MM.1S (cell line): ENCODE data around the gene SALL4.
"Not testable (repeated sequence)": the region's sequence is repeated elsewhere in the genome, so short reads cannot be mapped to it uniquely, and the experiment has no call there.

Experiments used
- DNase-seq: peaks from one replicate; pipeline ENCODE4 v3.0.0-alpha.2; 2015
- H2AFZ ChIP-seq: fragments of 300-600 bp; sonication (generic); 2 replicates; pipeline ENCODE4 v1.6.0; 2016; ENCODE audit warnings: antibody characterized with exemption, low read length
- H3F3A ChIP-seq: fragments of 300-600 bp; sonication (generic); 2 replicates; pipeline ENCODE4 v1.6.1; 2016; ENCODE audit warnings: mild to moderate bottlenecking, antibody characterized with exemption, low read length, moderate library complexity, mixed read lengths; ENCODE audit not compliant: insufficient read depth
- H3K27ac ChIP-seq: fragments of 300-600 bp; sonication (generic); 2 replicates; pipeline ENCODE4 v1.5.1; 2016; ENCODE audit warnings: mild to moderate bottlenecking, low read length
- H3K27me3 ChIP-seq: fragments of 300-600 bp; sonication (generic); replicated peaks from 2 replicates; pipeline ENCODE4 v1.6.0; 2016; ENCODE audit warnings: low read length; ENCODE audit not compliant: insufficient read depth
- H3K36me3 ChIP-seq: fragments of 300-600 bp; sonication (generic); replicated peaks from 2 replicates; pipeline ENCODE4 v1.6.1; 2016; ENCODE audit warnings: mild to moderate bottlenecking, low read length, mixed read lengths; ENCODE audit not compliant: insufficient read depth
- H3K4me1 ChIP-seq: fragments of 300-600 bp; sonication (generic); 2 replicates; pipeline ENCODE4 v1.6.1; 2016; ENCODE audit warnings: low read length, mixed read lengths
- H3K4me2 ChIP-seq: fragments of 300-600 bp; sonication (generic); 2 replicates; pipeline ENCODE4 v1.6.0; 2016; ENCODE audit warnings: low read depth, low read length
- H3K4me3 ChIP-seq: fragments of 300-600 bp; sonication (generic); 2 replicates; pipeline ENCODE4 v1.5.1; 2016; ENCODE audit warnings: low read length, mixed read lengths
- H3K79me2 ChIP-seq: fragments of 300-600 bp; sonication (generic); 2 replicates; pipeline ENCODE4 v1.6.1; 2016; ENCODE audit warnings: mixed run types, low read length, mixed read lengths
- H3K9ac ChIP-seq: fragments of 300-600 bp; sonication (generic); 2 replicates; pipeline ENCODE4 v1.6.1; 2016; ENCODE audit warnings: low read length, mixed read lengths
- H3K9me2 ChIP-seq: fragments of 300-600 bp; sonication (generic); replicated peaks from 2 replicates; pipeline ENCODE4 v1.6.1; 2016; ENCODE audit warnings: mild to moderate bottlenecking, low read length, mixed read lengths; ENCODE audit not compliant: insufficient read depth
- H3K9me3 ChIP-seq: fragments of 300-600 bp; sonication (generic); replicated peaks from 2 replicates; pipeline ENCODE4 v1.6.1; 2016; ENCODE audit warnings: mild to moderate bottlenecking, low read length, mixed read lengths; ENCODE audit not compliant: insufficient read depth
- H4K20me1 ChIP-seq: fragments of 300-600 bp; sonication (generic); 2 replicates; pipeline ENCODE4 v1.6.1; 2016; ENCODE audit warnings: mild to moderate bottlenecking, low read length, moderate library complexity, mixed read lengths; ENCODE audit not compliant: insufficient read depth
- EZH2 ChIP-seq: fragments of 300-600 bp; sonication (generic); optimal IDR thresholded peaks from 2 replicates; pipeline ENCODE3; 2017; ENCODE audit warnings: low read depth, mild to moderate bottlenecking, antibody characterized with exemption, low read length, mixed read lengths
- EZH2phosphoT487 ChIP-seq: fragments of 300-600 bp; sonication (generic); IDR thresholded peaks from 2 replicates; pipeline ENCODE4 v1.6.1; 2018; ENCODE audit warnings: antibody characterized with exemption, low read length
- TF ChIP-seq, protein P1 (sequence below): fragments of 300-600 bp; sonication (generic); IDR thresholded peaks from 2 replicates; pipeline ENCODE4 v1.5.1; 2016; ENCODE audit warnings: antibody characterized with exemption, low read length, mixed read lengths

The SALL4 gene

DNA sequence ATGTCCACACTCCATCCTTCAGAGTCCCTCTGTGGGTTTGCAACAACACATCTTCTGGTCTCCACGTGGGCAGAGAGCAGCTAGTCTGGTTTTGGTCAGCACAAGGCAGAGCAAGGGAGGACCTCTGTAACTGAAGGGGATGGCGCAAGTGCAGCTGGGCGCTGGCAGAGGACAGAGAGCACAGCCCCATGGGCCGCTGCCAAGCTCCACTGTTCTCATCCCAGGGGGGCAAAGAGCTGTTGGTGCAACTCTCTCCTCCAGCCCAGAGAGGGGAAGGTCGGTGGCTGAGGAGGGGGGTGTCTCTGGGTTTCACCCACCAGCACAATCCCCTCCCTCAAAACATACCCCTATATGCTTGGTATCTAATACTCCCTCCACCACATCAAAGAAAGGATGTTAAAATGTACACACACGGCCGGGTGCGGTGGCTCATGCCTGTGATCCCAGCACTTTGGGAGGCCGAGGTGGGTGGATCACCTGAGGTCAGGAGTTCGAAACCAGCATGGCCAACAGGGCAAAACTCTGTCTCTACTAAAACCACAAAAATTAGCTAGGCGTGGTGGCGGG lies 43.3 kb downstream of the SALL4 start:
- Histone ChIP-seq H3K27me3 (no peaks in the 10 kb centered on the region), H3K4me3 (no peak overlapping the region), H4K20me1 (no peaks in the 10 kb centered on the region), H3K27ac (no peak overlapping the region), H3K4me2 (no peak overlapping the region), H3K9me3 (no peaks in the 10 kb centered on the region), H2AFZ (no peak overlapping the region), H3K4me1 (peaks cover 9% of the 10 kb centered on the region), H3K79me2 (no peaks in the 10 kb centered on the region), H3K36me3 (no peaks in the 10 kb centered on the region), H3K9ac (no peak overlapping the region), H3F3A (peaks cover 5% of the 10 kb centered on the region; the same call in 1 of the 2 replicates), H3K9me2 (no peaks in the 10 kb centered on the region)
- no peak for DNase-seq
- no peak for TF ChIP-seq EZH2
- TF ChIP-seq, protein P1, sequence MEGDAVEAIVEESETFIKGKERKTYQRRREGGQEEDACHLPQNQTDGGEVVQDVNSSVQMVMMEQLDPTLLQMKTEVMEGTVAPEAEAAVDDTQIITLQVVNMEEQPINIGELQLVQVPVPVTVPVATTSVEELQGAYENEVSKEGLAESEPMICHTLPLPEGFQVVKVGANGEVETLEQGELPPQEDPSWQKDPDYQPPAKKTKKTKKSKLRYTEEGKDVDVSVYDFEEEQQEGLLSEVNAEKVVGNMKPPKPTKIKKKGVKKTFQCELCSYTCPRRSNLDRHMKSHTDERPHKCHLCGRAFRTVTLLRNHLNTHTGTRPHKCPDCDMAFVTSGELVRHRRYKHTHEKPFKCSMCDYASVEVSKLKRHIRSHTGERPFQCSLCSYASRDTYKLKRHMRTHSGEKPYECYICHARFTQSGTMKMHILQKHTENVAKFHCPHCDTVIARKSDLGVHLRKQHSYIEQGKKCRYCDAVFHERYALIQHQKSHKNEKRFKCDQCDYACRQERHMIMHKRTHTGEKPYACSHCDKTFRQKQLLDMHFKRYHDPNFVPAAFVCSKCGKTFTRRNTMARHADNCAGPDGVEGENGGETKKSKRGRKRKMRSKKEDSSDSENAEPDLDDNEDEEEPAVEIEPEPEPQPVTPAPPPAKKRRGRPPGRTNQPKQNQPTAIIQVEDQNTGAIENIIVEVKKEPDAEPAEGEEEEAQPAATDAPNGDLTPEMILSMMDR: no peak
- no peak for TF ChIP-seq EZH2phosphoT487

DNA sequence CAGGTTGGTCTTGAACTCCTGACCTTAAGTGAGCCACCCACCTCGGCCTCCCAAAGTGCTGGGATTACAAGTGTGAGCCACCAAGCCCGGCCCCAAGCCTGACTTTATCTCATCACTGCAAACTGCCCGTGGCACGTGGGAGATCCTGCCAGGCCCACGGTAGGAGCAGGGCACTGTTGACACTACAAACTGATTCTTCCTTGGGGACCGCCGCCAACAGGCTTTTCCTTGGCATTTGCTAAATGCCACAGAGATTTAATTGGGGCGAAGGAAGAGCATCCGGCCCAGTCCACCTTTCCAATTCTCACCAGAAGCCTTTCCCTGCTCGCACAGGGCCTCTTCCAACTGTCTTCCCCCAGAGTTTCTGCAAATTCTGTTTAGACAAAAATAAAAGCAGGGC lies 45.1 kb downstream of the SALL4 start:
- H3K9me2 ChIP-seq: no peaks in the 10 kb centered on the region
- H4K20me1 ChIP-seq: no peaks in the 10 kb centered on the region
- peaks cover 5% of the 10 kb centered on the region; the same call in 1 of the 2 replicates for H3F3A ChIP-seq
- H3K79me2 ChIP-seq: no peaks in the 10 kb centered on the region
- no peak overlapping the region; the same call in 1 of the 2 replicates for H2AFZ ChIP-seq
- no peaks in the 10 kb centered on the region for H3K9me3 ChIP-seq
- H3K27ac ChIP-seq: no peak overlapping the region
- no peaks in the 10 kb centered on the region for H3K27me3 ChIP-seq
- H3K36me3 ChIP-seq: no peaks in the 10 kb centered on the region
- peaks cover 9% of the 10 kb centered on the region for H3K4me1 ChIP-seq
- no peak overlapping the region for H3K9ac ChIP-seq
- no peak for DNase-seq
- no peak overlapping the region for H3K4me2 ChIP-seq
- H3K4me3 ChIP-seq: no peak overlapping the region
- TF ChIP-seq EZH2phosphoT487 (no peak), EZH2 (no peak)
- TF ChIP-seq, protein P1: no peak

DNA sequence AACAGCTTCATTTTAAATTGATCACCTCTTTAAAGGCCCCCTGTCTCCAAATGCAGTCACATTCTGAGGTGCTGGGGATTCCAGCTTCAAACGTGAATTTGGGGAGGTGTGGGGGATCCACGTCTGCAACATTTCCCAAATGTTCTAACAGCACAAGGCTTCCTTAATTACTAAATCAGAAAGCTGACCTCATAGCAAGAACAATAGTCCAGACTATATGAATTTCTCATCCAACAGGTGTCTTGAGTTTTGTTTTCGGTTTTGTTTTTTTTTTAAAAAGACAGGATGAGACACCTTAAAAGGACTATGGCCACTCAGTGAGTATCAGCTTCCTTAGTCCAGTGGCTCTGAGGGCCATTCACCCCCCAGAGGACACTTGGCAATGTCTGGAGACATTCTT lies 45.7 kb downstream of the SALL4 start:
- Histone ChIP-seq H3K4me2 (peak overlapping the region; percentile 46), H3F3A (peaks cover 5% of the 10 kb centered on the region; the same call in 1 of the 2 replicates), H3K36me3 (no peaks in the 10 kb centered on the region), H3K27ac (peak overlapping the region; percentile 48; the same call in 1 of the 2 replicates), H3K27me3 (no peaks in the 10 kb centered on the region), H3K79me2 (no peaks in the 10 kb centered on the region), H3K4me1 (peaks cover 9% of the 10 kb centered on the region), H2AFZ (peak overlapping the region; percentile 54; the same call in 1 of the 2 replicates), H3K9me2 (no peaks in the 10 kb centered on the region), H3K4me3 (no peak overlapping the region), H3K9ac (no peak overlapping the region; the same call in 1 of the 2 replicates), H4K20me1 (no peaks in the 10 kb centered on the region), H3K9me3 (no peaks in the 10 kb centered on the region)
- TF ChIP-seq EZH2phosphoT487 (no peak), EZH2 (no peak)
- TF ChIP-seq, protein P1: no peak
- peak; percentile 70 for DNase-seq

DNA sequence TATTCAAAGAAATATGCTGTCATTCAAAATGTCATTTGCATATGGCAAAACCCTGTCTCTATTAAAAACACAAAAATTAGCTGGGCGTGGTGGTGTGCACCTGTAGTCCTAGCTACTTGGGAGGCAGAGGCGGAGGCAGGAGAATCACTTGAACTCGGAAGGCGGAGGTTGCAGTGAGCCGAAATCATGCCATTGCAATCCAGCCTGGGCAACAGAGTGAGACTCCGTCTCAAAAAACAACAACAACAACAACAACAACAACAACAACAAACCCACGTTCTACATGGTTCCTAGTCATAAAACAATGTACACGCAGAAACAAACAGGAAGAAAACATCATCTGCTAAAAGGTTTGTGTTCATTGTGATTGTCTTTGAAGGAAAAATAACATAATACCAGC lies 49.1 kb downstream of the SALL4 start:
- H3K79me2 ChIP-seq, H2AFZ ChIP-seq, H3K27me3 ChIP-seq, H3K9me3 ChIP-seq, H3K4me2 ChIP-seq, H3K9ac ChIP-seq, H4K20me1 ChIP-seq, H3K4me3 ChIP-seq, H3F3A ChIP-seq, H3K36me3 ChIP-seq, DNase-seq, H3K4me1 ChIP-seq, H3K27ac ChIP-seq, H3K9me2 ChIP-seq: not testable (repeated sequence)
